HEK293T (cell line): ENCODE measurements around the gene HCRT.

ENCODE experiments used
- CTBP1 ChIP-seq: fragments of 450-650 bp; IDR thresholded peaks from 2 replicates; pipeline ENCODE4 v1.6.1; 2016; ENCODE audit warnings: borderline replicate concordance
- FOXA1 ChIP-seq: fragments of 450-650 bp; IDR thresholded peaks from 2 replicates; pipeline ENCODE4 v1.6.1; 2016; ENCODE audit warnings: mild to moderate bottlenecking
- FOXK2 ChIP-seq: fragments of 450-650 bp; IDR thresholded peaks from 2 replicates; pipeline ENCODE4 v1.6.1; 2016; ENCODE audit warnings: mild to moderate bottlenecking
- FOXM1 ChIP-seq: fragments of 450-650 bp; IDR thresholded peaks from 2 replicates; pipeline ENCODE4 v1.6.1; 2017; ENCODE audit warnings: mild to moderate bottlenecking, borderline replicate concordance
- HDGF ChIP-seq: fragments of 450-650 bp; IDR thresholded peaks from 2 replicates; pipeline ENCODE4 v1.6.1; 2017; ENCODE audit warnings: antibody characterized with exemption, borderline replicate concordance
- LEF1 ChIP-seq: fragments of 450-650 bp; IDR thresholded peaks from 2 replicates; pipeline ENCODE4 v1.6.1; 2017; ENCODE audit warnings: mild to moderate bottlenecking, borderline replicate concordance
- SP1 ChIP-seq: fragments of 450-650 bp; IDR thresholded peaks from 2 replicates; pipeline ENCODE4 v1.6.1; 2017
- SUZ12 ChIP-seq: fragments of 450-650 bp; IDR thresholded peaks from 2 replicates; pipeline ENCODE4 v1.6.1; 2016; ENCODE audit warnings: mild to moderate bottlenecking
- TARDBP ChIP-seq: fragments of 450-650 bp; IDR thresholded peaks from 2 replicates; pipeline ENCODE4 v1.6.1; 2016
- ZNF384 ChIP-seq: fragments of 450-650 bp; IDR thresholded peaks from 2 replicates; pipeline ENCODE4 v1.6.1; 2016

- TF ChIP-seq HDGF (no peak), TARDBP (no peak), SP1 (no peak), LEF1 (no peak), FOXA1 (no peak), SUZ12 (no peak), ZNF384 (no peak), FOXK2 (no peak), CTBP1 (no peak), FOXM1 (no peak)
Measured at GRCh38 chr17:42169351-42169750, 15.9 kb downstream of the HCRT start.
